GM08714 (cell line): ENCODE results near the gene CACNA2D2.
A peak's percentile ranks its signal among the peaks of the same experiment; 100 is the strongest.

ENCODE experiments used
- H3K4me3 ChIP-seq: fragments of 200-500 bp; sonication (Bioruptor generic); 2 replicates; pipeline ENCODE4 v1.5.1; 2014; ENCODE audit warnings: mild to moderate bottlenecking, low read length, inconsistent platforms
- ZNF274 ChIP-seq: IDR thresholded peaks from 2 replicates; pipeline ENCODE4 v1.6.1; 2012; ENCODE audit warnings: mild to moderate bottlenecking, low read depth, low read length

Gene CACNA2D2

DNA sequence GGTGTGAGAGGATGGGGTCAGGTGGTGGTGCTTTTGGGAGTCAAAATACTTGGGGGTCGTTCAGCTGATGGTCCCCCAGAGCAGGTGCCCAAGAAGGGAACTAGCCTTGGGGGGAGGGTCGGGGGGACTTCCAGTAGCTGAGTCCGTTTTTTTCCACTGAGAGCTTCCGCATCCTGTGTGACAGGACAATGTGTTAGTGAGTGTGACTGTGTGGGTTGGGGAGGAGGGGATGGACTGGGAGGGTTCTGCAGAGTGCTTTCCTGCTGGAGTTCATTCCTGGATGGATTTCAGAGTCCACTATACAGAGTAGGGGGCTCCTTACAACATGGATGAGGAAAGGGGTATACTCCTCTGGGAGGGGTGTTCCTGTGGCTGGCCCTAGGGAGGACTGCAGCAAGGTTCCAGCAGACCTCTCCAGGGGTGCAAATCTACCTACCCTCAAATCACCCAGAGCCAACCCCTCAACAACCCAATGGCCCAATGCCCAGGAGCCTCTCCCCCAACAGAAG lies 180.3 kb downstream of the CACNA2D2 start:
- TF ChIP-seq ZNF274 = no peak
- H3K4me3 ChIP-seq = no peak overlapping the region

DNA sequence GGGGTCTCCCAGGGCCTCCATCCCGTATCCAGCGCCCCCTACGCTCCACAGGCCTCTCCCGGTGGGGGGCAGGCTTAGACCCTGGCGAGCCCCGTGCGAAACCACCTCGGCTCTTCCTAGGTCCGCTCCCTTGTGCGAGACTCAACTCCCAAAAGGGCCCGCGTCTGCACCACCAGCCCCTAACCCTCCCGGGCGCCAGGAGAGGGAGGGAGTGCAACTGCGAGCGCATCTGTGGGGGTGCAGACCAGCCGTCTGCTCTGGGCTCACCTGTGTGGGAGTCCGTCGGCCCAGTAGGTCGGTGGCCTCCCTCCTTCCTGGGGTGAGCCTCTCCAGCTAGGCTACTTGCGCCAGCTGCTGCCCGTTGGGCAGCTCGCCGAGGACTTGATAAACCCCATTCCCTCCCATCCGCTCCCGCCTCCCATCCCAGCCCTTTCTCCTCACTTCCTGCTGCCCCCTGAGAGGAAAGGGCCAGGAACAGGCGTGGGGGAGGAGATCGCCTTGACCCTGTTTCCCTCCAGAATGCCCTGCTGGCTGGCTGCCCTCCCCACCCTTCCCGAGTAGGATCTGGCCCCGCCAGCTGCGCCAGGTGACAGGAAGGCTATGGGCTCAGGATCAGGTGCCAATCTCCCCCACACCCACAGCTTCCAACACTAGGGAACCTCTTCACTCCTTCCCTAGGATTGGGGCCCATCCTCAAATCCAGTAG lies 180.9 kb downstream of the CACNA2D2 start, which contains the start of gene HYAL2:
TSS of gene HYAL2 (minus strand) at position 360 of the 706 bp plus-strand sequence. CDS start 2,256 bp downstream, outside the sequence.
- peak within 1 kb of the TSS; percentile 91; the same call in 1 of the 2 replicates for H3K4me3 ChIP-seq
- TF ChIP-seq ZNF274 = no peak

DNA sequence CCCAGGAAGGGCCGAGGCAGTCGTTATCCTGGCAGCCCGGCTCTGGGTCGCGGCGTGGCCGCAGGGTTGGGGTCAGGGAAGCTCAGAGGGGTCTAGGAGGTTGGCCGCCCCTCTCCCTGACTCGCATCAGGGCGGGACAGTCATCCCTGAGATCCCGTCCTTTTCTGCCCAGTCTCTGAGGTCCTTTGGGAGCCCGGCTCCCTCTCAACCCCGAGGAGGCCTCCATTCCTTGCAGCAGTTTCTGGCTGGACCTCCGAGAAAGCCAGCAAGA lies 181.4 kb downstream of the CACNA2D2 start:
- no peak for TF ChIP-seq ZNF274
- H3K4me3 ChIP-seq = peak overlapping the region; percentile 15; the same call in 1 of the 2 replicates

DNA sequence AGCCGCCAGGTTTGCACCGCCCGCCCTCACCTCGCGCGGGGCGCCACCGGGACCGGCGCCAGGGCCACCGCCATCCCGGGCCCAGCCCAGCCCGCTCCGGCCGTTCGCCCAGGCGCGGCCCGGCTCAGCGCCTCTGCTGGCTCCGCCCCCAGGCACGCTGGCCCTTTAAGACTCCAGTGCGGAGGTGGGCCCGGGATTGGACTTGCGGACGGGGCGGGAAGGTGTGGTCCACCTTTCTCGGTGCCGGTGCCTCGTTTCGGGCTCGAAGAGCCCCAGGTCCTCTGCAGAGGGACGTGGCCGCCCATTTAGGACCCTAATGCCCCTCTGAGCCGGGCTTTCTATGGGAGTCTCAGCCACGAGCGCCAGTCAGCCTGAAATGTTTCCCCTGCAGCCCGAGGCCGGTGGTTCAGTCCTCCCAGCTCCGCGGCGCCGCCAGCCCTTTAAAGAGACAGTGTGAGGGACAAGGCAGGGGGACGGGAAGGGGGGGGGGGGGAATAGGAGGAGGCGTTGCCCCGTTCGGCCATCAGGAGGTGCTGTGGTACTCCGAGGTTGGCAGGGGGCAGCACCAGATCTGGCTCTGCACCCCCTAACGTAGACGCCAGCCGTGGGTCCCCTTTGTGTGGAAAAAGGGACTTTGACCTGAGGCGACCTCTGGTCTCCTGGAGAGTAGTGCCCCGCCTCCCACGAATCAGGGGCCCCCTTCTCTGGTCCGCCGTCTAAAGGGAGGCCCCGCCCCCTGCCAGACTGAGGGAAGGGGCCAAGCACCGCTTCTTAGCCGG lies 181.9 kb downstream of the CACNA2D2 start:
- H3K4me3 ChIP-seq = peak overlapping the region; percentile 91; the same call in 1 of the 2 replicates
- no peak for TF ChIP-seq ZNF274

DNA sequence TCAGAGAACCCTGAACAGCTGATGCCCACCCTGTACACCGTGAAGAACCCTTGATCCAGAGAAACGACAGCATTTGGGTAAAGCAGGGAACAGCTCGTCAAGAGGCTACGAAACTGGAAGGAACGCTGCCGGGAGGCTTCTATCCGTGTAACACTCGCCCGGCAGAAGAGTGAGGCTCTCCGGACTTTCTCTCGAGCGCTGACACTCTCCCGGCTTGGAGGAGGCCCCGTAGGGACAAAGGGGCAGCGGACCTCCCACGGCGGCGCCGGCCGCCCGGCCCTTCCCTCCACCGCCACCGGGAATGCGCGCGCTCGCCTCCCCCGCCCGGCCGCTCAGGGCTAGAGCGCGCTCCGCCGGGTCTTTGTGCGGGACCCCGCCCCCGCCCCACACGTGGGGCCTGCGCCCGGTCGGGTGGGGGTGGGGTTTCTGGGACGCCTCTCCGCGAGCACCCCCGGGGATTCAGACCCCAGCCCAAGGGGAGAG lies 182.5 kb downstream of the CACNA2D2 start:
- H3K4me3 ChIP-seq = peak overlapping the region; percentile 91
- TF ChIP-seq ZNF274 = no peak

DNA sequence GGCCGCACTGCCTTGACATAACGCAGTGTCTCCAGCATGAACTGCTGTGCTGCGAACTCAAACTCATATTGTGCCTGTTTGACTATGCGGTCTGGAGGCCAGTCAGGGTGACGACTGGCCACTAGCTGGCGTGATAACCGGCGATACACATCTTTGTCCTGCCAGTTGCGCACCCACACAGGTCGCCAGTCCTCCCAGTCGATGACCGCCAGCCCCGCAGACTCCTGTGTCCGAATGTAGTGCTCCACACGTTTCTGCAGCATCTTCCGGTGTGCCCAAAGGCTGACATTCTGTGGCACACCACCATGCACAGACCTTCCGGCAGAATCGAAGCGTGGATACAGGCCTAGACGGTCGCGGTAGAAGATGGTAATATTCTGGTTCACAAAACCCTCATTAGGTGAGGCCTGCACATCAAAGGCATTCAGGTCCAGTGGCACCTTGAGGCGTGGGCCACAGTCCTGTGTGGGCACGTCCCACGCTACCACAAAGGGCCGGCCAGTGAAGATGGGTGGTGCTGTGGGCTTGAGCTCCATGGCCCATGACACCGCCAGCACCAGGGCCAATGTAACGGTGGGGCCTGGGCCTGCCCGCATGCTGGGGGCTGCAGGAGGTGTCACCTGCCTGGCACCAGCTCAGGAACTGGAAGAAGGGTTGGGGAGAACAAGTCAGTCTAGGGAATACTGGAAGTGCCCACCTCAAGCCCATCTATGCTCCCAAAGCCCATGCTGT lies 183.4 kb downstream of the CACNA2D2 start:
- peak overlapping the region; percentile 91; the same call in 1 of the 2 replicates for H3K4me3 ChIP-seq
- no peak for TF ChIP-seq ZNF274

DNA sequence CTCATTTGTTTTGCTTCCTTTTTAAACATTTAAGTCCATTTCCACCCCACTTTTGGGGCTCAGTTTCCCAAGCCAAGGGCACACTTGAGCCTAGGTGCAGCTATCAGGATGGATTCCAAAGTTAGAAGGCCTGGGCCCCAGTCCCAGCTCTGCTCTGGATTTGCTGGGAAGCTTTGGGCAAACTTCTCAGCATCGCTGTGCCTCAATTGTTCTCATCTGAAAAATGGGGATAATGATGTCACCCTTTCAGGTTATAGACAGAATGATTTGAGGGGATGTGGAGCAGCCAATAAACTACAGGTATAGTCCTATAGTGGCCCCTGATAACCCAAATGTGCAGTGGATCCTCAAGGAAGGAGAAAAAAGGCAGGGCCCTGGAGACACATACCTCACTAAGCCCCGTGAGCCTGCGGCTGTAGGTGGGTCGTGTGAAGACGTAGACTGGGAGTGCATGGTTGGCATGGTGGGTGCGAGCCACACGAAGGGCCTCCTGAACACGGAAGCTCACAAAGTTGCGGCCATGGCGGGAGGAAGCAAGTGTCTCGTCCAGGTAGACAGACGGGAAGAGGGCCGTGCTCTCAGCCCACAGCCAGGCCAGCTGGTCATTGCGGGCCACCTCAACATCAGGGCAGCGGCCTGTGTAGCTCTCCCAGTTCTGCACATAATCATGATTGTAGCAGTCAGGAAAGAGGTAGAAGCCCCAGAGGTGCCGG lies 184.1 kb downstream of the CACNA2D2 start:
- no peak for TF ChIP-seq ZNF274
- H3K4me3 ChIP-seq = no peak overlapping the region

DNA sequence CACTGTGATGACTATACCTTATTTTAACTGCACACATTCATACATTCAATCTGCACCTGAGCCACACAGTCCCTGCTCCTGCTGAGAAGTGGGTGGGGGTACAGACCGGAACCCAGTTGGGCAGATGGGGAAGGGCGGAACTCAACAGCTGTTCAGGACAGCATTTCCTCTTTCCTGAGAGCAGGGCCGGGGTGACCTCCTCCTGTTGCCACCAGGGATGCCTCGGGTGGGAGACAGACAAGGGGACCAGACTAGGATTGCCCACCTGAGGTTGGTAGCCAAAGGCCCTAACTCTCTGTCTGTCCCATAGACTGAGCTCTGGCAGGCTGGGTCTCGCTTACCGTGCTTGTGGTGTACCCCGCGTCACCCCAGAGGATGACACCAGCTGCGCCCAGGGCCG lies 184.8 kb downstream of the CACNA2D2 start:
- no peak for TF ChIP-seq ZNF274

DNA sequence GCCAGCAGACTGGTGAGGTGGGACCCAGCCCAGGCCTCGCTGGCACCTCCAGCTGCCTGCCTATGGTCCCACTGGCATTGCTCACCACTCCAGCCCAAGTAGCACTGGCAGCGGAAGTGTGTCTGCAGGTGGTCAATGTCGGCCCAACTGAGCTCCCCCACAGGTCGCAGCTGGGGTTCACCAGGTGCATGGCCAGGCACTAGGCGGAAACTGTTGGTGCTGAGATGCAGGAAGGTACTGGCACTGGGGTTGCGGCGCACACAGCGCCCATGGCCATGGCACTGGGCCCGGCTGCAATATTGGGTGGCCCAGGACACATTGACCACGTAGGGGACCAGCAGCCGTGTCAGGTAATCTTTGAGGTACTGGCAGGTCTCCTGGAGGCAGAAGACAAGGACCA lies 185.3 kb downstream of the CACNA2D2 start:
- H3K4me3 ChIP-seq = no peak overlapping the region
- no peak for TF ChIP-seq ZNF274

More for the DNA sequence above, 184.8 kb downstream of the CACNA2D2 start:
- H3K4me3 ChIP-seq = no peak overlapping the region

DNA sequence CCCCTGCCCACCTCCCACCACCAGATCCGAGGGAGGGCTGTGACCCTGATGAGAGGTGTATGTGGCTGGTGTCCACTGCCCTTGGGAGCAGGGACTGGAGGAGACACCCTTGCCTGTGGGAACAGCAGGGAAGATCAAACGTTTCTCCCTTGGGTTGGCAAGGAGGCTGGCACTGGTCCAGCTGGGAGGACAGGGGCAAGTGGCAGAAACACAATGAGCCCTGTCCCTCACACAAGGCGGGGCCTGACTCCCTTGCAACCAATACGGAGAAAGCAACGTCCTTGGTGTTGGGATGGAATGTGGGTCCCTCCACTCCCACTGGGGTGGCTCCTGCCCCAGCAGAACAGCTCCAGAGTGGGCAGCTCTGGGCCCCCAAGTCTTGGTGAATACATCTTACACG lies 186.1 kb downstream of the CACNA2D2 start:
- H3K4me3 ChIP-seq = no peak overlapping the region
- no peak for TF ChIP-seq ZNF274

DNA sequence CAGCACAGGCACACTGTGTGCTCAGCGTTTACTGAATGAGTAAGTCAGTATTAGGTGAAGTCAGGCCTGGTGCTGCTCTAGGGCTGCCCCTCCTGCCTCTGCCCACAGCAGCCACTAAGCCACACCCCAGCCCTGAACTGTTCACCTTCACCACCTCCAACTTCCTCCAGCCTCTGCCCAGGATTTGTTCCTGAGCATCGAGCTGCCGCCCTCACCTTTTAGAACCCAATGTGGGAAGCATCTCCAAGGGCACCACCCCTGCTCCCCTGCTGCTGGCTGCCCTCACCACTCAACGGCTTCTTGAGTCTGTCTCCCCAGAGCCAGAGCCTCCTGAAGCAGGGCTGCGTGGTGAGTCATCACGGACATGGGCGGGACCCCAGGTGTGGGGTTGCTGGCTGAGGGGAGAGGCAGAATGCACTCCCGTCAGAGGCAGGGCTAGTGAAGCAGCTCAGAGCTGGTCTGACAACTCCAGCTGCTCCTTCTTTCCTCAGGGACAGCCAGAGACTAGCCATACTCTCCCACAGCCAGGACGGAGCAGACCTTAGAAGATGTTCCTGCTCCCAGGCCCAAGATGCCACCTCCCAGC lies 186.7 kb downstream of the CACNA2D2 start:
- TF ChIP-seq ZNF274 = no peak
- no peak overlapping the region for H3K4me3 ChIP-seq

DNA sequence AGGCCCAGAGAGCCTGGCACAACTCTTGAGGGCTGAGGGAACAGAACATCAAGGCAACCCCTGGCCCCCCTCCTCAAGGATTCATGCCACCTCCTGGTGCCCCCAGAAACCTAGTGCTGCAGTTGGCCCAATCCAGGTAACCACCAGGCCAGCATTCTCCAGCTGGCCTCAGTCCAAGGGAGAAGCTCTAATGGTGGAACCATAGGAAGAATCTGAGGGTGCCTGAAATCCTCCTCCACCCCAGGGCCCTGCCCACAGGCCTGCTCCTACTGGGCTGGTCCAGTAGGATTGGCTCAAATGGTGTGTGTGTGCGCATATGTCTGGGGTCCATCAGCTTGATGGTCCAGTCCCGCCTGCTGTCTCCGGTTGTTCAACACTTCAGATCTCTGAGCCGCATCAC lies 188.6 kb downstream of the CACNA2D2 start:
- no peak overlapping the region for H3K4me3 ChIP-seq
- no peak for TF ChIP-seq ZNF274

DNA sequence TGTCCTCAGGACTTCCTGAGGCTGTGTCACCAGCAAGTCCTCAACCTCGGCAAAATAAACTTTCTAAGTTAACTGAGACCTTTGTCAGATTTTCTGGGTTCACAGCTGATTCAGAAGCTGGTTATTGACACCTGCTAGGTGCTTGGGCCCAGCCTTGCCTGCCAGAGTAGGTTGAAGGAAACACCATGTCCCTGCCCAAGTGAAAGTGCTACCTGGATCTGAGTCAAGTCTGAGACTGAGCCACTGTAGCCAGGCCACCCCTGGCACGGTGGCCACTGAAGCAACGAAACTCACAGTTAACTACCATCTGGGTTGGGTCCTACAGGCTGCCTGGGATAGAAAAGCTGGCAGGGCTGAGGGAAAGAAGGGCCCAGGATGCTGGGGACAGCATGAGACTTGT lies 189.1 kb downstream of the CACNA2D2 start:
- TF ChIP-seq ZNF274 = no peak
- no peak overlapping the region for H3K4me3 ChIP-seq
